Suprapubic skin (tissue), 3 donors: ENCODE measurements around the gene HASPIN.

Source experiments
- POLR2A ChIP-seq, 2 donors: fragments of 450-650 bp; IDR thresholded peaks; one replicate each; pipeline ENCODE4 v1.6.1; 2017; ENCODE audit warnings: antibody characterized with exemption in 2 of 2, mild to moderate bottlenecking in 2 of 2, moderate library complexity in 2 of 2
- TF ChIP-seq, protein P1 (sequence below), 2 donors: fragments of 200-600 bp in 1 of 2; fragments of 450-650 bp in 1 of 2; sonication (generic) in 1 of 2; IDR thresholded peaks; one replicate each; pipeline ENCODE4 v1.5.1; 2016 to 2019; ENCODE audit warnings: antibody characterized with exemption in 2 of 2, mild to moderate bottlenecking in 1 of 2, moderate library complexity in 1 of 2

DNA sequence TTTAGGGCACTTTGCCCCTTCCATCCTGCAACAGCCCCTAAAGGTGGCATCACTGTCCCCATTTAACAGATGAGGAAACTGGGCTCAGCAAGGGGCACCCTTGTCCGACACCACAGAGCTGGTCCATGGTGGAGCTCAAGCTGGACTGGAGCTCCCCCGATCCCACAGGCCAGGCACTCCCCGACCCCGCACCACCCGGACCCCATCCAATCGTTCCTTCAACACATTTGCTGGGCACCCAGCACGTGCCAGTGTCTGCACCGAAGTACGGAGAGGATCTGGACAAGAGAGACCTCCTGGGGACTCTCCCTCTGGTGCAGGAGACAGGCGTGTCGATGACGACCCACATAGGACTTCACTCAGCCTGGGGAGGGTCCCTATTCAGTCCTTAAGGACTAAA, 41.7 kb upstream of the HASPIN start:
- no peak for TF ChIP-seq POLR2A (IDR thresholded peaks at IDR 0.05)
- TF ChIP-seq, protein P1, sequence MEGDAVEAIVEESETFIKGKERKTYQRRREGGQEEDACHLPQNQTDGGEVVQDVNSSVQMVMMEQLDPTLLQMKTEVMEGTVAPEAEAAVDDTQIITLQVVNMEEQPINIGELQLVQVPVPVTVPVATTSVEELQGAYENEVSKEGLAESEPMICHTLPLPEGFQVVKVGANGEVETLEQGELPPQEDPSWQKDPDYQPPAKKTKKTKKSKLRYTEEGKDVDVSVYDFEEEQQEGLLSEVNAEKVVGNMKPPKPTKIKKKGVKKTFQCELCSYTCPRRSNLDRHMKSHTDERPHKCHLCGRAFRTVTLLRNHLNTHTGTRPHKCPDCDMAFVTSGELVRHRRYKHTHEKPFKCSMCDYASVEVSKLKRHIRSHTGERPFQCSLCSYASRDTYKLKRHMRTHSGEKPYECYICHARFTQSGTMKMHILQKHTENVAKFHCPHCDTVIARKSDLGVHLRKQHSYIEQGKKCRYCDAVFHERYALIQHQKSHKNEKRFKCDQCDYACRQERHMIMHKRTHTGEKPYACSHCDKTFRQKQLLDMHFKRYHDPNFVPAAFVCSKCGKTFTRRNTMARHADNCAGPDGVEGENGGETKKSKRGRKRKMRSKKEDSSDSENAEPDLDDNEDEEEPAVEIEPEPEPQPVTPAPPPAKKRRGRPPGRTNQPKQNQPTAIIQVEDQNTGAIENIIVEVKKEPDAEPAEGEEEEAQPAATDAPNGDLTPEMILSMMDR (IDR thresholded peaks at IDR 0.05): no peak
